Occipital lobe (tissue), 2 donors: ENCODE data around the gene AMDHD2. TPM values are rescaled to one million over a fixed set of nuclear protein-coding genes. Genes with fewer than 3 reads are reported as not detected.

ENCODE experiments used
- DNase-seq: peaks from one replicate; lab custom pipeline; 2025; lab: John Stamatoyannopoulos, UW
- total RNA-seq: library from RNA; depleted of rRNA; stranded (reverse); fragments of >200 nt; gene quantifications from one replicate; pipeline ENCODE4 v1.2.3, GENCODE V29; 2014

Gene AMDHD2
- total RNA-seq, 1 donor from 2014 or later, result 12.9 TPM

DNA sequence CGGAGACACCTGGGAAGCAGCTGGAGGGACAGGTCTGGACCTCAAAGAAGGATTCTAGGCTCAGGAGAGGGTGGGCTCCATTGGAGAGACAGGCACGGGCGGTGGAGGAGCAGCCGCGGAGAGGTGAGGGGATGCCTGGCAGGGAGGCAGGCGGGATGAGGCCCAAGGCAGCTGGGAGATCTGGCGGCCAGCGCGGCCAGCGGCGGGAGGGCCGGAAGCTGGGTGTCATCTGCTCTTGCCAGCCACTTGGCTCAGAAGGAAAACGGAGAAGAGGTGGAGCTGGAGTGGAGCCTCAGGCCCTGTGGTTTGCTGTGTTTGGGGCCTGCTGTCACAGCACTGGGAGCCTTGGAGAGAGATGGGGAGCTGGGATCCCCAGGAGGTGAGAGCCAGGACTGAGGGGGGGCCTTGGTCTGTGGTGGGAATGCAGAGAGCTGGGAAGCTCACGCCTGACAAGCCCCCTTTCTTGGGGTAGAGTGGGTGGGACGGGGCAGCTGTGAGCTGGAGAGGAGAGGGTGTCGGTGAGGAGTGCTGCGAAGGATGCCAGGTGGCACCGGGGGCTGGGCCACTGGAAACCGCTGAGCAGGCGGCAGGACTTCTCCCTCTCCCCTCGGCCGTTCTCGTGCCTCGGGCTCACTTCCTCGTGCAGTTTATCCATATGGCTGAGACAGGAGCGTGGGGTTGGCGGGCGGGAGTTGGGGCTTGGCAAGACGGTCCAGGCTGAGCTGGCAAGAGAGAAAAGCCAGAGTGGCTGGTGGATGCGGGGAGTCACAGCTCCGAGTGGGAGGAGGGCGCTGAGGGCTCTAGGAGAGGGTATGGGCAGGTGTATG, 37.2 kb upstream of the AMDHD2 start:
- peak; percentile 63 for DNase-seq

GRCh38 chr16:2483939-2484897, 36.0 kb upstream of the AMDHD2 start:
- DNase-seq, result no peak

GRCh38 chr16:2484898-2485508, 35.2 kb upstream of the AMDHD2 start:
- no peak for DNase-seq

GRCh38 chr16:2485811-2486507, 34.2 kb upstream of the AMDHD2 start:
- DNase-seq, result no peak

- peak; percentile 55 for DNase-seq
Observed at GRCh38 chr16:2486645-2487516, 33.3 kb upstream of the AMDHD2 start.

DNA sequence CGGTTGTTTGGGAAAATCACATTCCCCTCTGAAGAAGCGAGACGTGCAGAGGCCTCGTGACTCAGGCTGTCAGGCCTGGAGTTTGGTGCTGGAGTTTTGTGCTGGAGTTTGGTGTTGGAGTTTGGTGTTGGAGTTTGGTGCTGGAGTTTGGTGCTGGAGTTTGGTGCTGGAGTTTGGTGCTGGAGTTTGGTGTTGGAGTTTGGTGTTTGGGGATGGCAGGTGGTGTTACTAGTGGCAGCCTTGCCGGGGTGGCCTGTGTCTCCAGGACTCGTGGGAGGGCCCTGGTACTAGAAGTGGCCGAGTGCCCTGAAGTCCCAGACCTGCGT, 32.7 kb upstream of the AMDHD2 start:
- DNase-seq, result no peak

GRCh38 chr16:2487903-2488531, 32.2 kb upstream of the AMDHD2 start:
- DNase-seq, result no peak

DNA sequence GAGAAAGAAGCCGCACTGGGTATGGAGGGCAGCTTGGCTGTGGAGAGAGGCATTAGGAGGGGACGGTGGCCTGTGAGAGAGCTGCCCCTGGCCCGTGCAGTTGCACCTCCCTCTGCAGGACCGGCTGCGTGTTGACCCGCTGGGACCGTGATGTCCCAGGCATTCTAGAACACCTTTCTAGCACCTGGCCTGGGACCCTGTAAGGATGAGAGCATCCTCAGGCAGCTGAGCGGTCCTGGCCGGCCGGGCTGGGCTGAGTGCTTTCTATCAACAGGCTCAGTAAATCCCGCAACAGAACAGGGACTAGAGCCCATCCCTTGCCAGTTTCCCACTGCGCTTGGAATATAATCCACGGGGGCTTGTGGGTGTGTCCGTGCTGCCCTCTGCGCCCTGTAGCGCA, 30.6 kb upstream of the AMDHD2 start:
- DNase-seq, result no peak

DNA sequence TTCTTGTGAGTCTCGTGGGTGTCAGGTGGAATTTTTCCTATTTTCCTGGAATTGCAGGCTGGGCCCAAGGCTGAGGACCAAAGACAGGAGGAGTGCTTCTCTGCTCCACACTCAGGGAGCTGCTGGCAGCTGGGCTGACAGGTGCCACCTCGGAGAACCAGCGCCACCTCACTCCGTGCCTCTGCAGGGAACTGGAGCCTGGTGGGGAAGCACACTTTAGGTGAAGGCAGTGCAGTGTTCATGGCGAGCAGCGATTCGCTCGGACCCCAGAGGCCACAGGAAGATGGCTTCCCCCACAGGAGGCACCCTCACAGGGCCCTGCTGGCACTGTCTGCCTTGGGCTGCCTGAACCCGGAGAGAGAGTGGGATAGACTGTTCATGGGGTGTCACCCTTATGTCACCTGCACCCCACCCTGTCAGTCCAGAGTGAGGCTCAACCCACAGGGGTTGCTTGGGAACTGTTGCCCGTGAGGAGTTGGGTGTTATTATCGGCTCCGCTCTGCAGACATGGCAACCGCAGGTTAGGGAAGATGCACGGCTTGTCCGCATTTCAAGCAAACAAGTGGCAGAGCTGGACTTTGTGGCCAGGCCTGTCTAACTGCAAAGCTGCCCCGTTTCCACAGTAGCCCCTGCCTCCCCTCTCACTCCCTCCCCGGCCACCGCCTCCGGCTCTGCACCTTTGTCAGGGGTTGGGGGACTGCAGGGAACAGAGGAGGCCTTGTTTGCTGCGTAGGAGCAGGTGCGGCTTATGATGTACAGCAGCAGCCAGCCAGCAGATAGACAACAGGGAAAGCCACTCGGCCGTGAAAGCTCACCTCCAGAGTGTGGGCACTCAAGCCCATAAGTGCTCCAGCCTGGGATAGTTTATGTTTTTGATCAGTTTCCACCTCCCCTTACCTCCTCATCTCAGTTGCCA, 29.7 kb upstream of the AMDHD2 start:
- no peak for DNase-seq

DNA sequence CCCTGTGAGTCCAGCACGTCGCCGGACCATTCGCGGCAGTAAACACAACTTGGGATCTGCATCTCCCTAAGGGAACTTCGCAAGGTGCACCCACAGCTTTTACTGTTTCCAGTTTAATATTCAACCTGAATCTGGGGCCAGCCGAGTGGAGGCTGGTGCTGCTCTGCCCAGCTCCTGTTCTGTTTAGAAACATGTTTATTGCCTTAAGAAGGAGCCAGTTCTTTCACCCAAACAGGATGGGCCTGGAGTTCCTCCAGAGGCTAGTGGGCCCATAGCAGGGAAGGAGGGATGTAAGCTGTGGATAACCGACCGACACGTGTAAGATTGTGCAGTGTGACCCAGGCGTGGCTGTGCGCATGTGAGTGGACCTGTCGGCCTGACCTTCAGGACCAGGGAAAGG, 27.9 kb upstream of the AMDHD2 start:
- DNase-seq, result no peak

- no peak for DNase-seq
Observed at GRCh38 chr16:2493605-2494004, 26.6 kb upstream of the AMDHD2 start.

- DNase-seq, result no peak
Observed at GRCh38 chr16:2494616-2495015, 25.6 kb upstream of the AMDHD2 start.

DNA sequence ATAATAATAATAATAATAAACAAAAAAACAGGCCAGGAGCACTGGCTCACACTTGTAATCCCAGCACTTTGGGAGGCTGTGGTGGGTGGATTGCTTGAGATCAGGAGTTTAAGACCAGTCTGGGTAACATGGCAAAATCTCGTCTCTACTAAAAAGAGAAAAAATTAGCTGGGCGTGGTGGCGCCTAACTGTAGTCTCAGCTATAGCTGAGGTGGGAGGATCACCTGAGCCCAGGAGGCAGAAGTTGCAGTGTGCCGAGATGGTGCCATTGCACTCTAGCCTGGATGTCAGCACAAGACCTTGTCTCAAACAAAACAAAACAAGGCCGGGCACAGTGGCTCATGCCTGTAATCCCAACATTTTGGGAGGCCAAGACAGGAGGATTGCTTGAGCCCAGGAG, 25.1 kb upstream of the AMDHD2 start:
- no peak for DNase-seq

DNA sequence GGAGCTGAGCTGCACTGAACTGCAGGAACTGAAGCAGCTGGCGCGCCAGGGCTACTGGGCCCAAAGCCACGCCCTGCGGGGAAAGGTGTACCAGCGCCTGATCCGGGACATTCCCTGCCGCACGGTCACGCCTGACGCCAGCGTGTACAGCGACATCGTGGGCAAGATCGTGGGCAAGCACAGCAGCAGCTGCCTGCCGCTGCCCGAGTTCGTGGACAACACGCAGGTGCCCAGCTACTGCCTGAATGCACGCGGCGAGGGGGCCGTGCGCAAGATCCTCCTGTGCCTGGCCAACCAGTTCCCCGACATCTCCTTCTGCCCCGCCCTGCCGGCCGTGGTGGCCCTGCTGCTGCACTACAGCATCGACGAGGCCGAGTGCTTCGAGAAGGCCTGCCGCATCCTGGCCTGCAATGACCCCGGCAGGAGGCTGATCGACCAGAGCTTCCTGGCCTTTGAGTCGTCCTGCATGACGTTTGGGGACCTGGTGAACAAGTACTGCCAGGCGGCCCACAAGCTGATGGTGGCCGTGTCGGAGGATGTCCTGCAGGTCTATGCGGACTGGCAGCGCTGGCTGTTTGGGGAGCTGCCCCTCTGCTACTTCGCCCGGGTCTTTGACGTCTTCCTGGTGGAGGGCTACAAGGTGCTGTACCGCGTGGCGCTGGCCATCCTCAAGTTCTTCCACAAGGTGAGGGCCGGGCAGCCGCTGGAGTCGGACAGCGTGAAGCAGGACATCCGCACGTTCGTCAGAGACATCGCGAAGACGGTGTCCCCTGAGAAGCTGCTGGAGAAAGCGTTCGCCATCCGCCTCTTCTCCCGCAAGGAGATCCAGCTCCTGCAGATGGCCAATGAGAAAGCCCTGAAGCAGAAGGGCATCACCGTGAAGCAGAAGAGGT, 23.7 kb upstream of the AMDHD2 start:
- no peak for DNase-seq

- no peak for DNase-seq
Observed at GRCh38 chr16:2497116-2497630, 23.0 kb upstream of the AMDHD2 start.

DNA sequence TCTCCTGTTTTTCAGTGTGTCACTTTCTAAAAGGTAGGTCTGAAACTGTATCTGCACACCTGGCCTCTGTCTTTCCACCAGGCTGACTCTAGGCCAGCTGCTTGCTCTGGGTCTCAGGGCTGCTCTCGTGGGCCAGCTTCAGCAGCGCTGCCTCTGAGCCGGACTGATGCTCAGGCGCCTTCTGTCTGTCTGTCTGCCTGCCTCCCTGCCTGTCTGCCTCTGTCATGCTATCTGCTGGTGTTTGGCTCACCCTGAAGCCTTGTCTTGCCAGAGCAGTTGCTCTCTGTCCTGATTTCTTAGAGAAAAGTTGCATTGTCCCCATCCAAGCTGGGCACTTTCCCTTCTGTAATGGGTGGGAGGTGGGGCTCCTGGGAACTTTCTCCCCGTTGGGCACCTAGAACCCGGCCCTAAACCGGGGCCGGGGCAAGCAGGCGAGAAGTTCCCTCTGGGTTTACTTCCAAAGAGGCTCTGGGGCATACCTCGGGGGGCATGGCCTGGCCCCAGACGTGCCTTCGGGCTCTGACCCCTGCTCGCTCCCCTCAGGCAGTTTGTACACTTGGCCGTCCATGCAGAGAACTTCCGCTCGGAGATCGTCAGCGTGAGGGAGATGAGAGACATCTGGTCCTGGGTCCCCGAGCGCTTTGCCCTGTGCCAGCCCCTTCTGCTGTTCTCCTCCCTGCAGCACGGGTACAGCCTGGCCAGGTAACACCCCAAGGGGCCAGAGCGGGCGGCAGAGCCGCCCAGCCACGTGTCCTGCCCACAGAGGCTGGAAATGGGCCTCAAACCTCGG, 22.3 kb upstream of the AMDHD2 start:
- no peak for DNase-seq
